RPMI8226 (cell line): Measurements from ENCODE around the gene AKAP13.
A peak's percentile ranks its signal among the peaks of the same experiment; 100 is the strongest.
"Not testable (repeated sequence)": the region's sequence is repeated elsewhere in the genome, so short reads cannot be mapped to it uniquely, and the experiment has no call there.

Experiments used
- DNase-seq: peaks from one replicate; pipeline ENCODE4 v3.0.0-alpha.2; 2015

AKAP13 gene

DNA sequence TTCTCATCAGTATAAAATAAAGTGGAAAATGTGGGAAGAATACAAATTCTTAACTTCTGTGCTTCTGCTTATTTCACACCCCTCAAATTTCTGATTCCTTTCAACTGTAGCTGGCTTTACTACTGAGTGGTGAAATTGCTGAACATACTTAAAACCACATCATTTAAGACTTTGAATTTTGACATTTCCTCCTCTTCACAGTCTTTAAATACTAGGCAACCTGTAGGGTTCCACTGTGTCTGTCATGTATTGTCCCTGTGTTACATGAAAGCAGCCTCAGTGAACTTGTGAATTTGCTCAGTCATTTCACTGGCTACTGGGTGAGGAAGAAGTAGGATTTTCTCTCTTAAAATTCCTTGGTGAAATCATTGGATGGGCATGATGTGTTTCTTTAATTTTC lies 101.1 kb downstream of the AKAP13 start:
- DNase-seq, result not testable (repeated sequence)

DNA sequence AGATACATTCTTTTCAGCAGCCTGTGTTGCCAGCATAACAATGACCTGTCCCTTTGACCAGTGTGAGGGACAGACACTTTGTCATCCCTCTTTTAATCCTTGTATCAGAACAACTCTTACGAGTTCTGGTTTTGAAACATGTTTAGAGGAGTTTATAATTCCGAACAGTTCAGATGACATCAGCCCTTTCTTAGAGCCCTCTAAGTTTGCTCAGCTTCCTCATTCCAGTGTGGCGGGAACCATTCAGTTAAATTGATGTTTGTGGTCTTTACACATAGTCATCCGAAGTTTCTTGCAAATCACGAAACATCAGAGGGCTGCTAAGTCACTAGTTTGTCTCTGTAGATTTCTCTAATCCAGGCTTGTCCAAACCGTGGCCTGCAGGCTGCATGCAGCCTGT lies 102.5 kb downstream of the AKAP13 start:
- no peak for DNase-seq

DNA sequence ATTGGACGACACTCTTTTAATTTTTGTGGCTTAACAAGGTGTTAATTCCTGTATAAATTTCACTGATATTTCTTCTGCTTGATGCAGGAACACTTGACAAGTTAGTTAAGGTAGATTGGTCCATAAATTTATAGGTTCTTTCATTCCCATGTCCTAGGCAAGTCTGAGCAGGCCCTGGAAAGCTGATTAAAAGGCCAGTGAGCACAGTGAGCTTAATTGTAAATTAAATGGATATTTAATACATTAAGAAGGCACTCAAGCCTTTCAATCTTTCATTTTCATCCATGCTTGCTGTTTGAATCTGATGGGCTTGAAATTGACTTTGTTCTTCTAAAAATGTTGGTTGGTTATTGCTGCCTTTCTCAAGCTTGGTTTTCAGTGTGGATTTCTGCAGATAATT lies 103.6 kb downstream of the AKAP13 start:
- DNase-seq, result not testable (repeated sequence)

DNA sequence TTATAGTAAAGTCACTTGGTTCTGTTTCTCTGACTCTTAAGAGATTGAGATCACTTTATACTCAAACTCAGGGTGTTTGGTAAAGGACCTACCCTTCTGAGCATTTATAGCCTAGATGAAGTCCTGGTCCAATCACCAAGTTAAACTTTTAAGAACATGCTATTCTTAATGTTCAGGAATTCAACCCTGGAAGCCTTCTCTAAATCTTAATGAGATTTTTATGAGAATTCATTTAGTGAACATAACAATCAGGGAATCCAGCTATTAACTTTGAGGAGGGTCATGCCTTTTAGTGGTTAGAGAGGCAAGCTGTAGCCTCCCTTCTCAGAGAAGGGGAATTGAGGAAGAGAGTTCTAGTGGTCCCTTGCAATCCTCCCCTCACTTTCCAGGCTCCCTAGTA lies 104.5 kb downstream of the AKAP13 start:
- DNase-seq, result not testable (repeated sequence)

DNA sequence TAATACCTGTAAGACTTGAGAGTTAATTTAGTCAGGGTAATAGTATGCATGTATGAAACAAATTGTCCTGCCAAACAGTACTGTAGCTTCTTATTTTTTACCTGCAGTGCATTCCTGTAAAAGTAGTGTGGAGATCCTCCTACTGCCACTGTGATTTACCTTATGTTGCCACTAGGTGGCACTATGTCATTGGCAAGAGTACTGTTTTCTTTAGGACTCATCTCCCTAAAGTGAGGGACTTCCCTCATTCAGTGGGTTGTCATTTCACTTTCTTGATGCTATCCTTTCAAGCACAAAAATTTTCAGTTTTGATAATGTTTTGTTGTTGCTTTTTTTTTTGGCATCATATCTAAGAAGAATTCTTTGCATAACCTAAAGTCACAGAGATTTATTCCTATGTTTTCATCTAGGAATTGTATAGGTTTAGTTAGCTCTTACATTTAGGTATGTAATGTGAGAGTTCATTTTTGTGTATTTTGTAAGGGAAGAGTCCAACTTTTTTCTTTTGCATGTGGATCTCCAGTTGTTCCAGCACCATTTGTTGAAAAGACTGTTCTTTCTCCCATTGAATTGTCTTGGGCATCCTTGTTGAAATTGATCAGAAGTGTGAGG lies 105.7 kb downstream of the AKAP13 start:
- DNase-seq, result peak; percentile 75

DNA sequence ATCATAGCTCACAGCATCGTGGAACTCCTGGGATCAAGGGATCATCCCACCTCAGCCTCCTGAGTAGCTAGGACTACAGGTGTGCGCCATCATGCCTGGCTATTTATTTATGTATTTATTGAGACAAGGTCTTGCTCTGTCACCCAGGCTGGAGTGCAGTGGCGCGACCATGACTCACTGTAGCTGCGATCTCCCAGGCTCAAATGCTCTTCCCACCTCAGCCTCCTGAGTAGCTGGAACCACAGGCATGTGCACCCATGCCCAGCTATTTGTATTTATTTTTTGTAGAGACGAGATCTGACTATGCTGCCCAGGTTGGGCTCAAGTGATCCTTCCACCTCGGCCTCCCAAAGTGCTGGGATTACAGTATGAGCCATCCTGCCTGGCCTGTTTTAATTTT lies 107.4 kb downstream of the AKAP13 start:
- DNase-seq, result not testable (repeated sequence)

DNA sequence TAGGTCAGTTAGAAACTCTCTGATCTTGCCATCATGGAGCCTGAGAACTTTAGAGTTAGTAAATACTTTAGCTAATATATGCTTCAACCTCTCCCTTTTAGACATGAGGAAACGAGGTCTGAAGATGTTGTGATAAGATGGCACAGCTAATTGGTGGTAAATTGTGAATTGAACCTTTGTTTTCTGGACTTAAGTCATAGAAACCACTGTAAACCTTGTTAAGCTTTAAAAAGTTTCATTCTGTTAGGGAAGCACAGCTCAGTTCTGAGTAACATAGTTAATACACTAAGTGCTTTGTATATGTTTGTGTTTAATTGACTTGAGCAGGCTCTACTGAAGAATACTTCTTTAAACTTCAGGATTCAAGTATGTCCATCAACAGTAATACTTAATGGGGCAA lies 108.6 kb downstream of the AKAP13 start:
- DNase-seq, result no peak

DNA sequence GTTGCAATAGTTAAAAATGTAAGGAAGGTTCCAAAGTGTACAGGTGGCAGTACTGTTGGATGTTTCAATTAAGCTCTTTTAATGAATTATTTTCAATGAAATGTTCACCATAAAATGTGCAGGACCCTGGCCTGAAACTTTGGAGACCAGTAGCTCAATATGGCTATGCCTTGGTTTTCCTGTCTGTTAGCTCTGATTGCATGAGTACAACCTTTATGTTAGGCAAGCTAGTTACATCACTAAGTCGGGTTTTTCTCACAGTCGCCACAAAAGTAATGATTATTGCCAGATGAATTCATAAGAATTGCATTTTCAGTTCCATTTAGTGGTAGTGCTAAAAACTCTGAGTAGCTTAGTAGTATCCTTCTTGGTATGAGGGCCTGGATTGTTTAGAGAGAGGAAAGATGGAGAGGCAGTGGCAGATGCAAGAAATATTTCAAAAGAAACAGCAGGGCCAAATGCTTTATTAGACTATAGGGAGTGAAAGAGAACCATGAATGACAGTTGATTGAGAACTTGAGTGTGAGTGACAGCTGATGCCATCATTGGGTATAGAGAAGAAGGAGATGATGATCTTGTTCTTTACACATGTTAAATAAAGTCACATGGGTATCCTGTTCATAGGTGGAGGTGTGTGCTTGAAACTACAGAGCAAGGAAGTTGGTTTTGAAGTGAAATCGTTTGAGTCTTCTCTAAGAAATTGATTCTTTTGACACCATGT lies 109.5 kb downstream of the AKAP13 start:
- no peak for DNase-seq

DNA sequence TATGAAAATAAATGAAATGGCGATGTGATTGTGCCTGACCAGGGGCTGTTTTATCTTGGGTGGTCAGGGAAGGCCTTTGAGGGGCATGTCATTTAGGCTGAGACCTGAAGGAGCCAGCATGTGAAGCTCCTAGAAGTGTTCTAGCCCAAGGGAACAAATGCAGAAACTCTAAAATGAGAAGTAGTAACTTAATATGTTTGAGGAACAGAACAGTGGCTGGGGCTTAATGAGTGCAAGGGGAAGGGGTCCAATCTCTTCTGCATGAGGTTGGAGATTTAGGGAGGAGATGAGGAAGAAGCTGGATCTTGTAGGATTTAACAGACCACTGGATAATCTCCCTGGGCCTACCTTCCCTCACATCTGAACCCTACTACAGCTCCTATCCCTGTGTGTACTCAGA lies 110.5 kb downstream of the AKAP13 start:
- DNase-seq, result no peak

DNA sequence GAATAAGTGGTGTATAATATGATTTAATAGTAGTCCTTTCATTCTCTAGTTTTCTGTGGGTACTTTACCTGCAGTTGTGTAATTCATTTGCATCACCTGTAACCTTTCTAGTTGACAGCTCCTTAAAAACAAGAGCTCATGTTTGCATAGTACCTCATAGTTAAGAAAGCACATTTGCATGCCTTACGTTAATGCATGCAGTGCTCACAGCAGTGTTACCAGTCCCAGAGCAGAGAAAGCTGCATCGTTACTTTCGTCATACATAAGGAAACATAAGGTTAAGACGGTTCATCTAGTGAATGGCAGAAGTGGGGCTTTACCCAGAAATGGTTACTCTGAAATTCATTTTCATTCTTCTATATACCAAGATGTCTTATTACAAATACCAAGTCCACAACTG lies 111.3 kb downstream of the AKAP13 start:
- no peak for DNase-seq

DNA sequence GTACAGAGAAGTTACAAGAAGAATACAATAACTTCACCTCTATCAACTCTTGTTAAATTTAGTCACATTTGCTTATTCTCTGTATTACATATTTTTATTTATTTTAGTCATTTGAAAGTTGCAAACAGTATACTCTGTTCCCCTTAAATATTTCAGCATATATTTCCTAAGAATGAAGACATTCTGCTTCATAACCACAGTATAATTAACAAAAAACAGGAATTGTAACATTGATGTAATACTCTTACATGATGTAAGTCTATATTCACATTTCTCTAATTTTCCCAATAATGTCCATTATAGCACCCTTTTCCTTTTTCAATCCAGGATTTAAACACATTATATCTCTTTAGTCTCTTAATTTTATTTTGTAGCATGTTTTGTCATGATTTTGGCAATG lies 112.0 kb downstream of the AKAP13 start:
- no peak for DNase-seq

DNA sequence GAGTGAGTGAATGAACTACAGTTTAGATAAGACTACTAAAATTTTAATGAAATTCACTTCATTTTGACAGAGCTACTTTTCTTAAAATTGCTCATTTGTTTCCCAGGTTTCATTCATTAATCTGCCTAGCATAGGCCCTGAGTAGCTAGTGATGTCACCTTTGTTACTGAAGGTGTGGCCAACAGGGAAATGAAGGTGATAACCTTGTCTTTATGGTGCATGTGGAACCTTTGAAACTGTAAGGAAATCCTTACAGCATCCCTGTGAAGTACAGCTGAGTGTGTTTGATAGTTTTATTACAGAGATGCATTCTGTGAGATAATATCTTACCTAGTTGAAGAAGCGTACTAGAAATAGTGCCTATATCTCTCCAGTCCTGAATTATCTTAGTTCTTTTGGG lies 112.9 kb downstream of the AKAP13 start:
- no peak for DNase-seq

DNA sequence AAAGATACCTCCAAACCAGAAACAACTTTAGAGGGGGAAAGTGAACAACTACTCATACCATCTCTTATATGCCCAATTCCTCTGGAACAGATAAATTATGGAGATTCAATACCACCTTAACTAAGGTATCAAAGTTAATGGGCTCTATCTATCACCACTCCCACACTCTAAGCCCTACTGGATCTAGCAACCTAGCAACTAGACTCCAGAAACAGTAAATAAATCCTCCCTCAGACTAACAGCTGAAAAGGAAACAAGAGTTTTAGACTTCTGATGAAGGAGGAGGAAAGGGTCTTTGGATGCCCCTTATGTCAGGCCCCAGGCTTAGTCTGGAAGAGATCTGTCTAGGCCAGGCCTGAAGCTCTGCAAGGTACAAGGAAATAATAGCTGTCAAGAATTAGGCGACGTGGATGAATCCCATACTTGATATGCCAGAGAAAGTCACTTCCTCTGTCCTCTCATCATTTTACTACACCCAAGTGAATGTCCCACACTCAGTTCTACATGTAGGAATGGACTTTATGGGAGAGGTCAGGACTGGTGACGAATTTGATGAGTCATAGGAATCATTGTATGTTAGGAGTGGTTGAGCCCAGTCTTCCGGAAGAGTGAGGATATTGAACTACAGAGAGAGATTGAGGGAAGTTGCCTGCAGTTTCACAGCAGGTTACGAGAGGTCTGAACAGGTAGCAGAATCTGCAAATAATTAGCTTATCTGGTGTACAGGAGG lies 113.8 kb downstream of the AKAP13 start:
- no peak for DNase-seq

DNA sequence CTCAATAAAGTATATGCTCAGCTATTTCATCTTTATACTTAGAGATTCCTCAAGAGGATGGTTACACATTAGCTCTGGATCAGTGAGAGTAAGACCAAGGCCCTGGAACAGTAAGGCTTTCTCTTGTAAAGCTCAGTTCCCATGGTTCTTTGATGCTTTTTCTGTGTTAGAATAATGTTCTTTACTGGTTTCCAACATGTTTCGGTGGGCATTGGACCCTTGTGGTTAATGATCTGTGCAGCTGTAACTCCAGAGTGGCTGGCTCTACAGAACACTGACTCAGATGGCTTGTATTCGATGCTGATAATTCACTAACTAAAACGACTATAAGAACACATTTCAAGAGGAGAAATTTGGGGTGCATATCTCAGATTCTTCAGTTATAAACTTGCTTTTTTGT lies 114.7 kb downstream of the AKAP13 start:
- DNase-seq, result no peak

DNA sequence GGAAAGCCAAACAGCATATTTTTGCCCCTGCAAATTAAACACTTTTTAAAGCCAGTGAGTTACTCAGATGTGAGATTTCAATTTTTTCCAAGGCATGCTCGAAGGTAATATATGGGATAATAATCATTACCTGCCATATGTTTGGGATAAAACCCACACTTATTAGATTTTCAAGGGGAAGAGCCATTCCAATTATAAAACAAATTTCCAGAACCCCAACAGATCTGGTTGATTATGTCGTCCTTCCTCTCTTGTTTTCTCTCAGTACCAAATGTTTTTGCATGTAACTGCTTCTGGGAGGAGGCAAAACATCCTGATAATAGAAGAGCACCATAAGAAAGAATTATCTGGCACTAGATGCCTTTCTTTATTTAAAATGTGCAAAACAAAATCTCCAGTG lies 115.1 kb downstream of the AKAP13 start:
- no peak for DNase-seq

DNA sequence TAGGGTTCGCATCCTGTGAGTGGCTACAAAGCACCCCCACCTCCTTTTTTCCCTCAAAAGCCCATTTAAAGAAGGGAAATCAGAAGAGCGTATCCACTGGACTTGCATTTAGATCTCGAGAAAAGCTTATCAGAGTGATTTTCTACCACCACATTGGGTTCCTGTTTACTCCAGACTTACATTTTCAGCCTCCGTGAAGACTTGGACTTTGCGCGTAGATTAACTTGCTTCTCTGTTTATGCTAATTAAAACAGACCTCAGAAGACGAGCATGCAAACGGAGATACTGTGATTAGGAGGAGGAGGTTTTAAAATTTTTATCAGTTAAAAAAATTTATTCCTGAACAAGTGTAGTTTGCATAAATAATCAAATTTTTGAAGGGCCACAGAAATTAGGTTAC lies 115.7 kb downstream of the AKAP13 start:
- no peak for DNase-seq

DNA sequence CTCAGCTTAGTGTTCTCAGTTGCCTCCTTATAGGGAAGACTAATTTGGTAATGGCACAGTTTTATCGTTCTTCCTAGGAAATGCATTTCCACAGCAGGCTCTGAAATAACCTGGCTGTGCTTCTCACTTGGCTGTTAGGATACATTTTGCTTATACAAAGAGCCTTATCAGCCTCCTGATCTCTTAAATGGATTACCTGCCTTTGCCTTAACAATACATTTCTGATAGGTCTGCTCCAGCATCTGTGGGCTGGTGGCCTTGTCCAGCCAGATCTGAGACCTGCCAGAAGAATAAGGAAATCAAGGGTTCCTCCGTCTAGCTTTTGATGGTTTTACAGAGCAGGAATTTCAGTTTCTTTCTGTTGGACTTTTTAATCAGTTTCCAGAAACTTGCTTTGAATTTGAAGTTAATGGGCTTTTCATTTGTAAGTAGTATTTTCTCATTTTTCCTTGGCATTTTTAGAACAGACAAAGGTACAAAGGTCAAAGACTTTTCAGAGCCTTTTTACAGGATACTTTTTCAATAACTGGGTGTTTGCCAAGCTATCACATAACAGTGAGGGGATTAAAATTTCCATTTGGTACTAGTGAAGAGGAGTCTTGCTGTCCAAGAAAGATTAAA lies 116.3 kb downstream of the AKAP13 start:
- no peak for DNase-seq

DNA sequence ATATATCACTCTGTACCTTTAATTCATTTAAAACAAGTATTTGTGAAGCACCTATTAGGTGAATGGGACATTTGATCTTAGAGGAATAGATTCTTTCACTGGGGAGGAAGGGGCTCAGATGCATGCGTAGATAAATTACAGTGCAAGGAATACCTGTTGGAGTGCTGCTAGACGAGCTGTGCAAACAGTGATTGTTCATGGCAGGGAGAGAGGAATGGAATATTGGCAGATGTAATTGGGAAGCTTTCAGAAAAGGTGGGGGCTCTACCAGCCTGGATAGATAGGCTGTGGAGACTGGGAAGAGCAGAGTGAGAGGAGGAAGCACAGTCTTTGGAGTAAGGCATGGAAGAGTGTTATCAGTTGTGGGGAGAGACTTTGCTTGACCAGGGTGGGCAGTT lies 116.8 kb downstream of the AKAP13 start:
- no peak for DNase-seq

DNA sequence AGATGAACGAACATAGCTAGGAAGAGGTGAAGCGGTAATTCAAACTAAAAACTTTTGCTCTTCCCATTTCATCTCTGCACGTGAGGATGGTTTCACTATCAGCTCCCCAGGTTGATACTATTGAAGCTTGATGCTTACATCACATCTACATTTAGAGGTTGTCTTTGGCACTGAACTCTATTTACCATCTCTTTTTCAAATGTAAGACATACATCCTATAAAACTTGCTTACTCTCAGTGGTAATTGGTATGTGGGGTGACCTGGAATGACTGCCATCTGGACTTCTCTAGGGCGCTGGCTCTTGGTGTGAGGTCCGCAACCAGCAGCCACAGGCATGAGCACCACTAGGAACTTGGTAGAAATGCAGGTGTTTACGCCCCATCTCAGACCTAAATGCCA lies 118.1 kb downstream of the AKAP13 start:
- DNase-seq, result no peak

DNA sequence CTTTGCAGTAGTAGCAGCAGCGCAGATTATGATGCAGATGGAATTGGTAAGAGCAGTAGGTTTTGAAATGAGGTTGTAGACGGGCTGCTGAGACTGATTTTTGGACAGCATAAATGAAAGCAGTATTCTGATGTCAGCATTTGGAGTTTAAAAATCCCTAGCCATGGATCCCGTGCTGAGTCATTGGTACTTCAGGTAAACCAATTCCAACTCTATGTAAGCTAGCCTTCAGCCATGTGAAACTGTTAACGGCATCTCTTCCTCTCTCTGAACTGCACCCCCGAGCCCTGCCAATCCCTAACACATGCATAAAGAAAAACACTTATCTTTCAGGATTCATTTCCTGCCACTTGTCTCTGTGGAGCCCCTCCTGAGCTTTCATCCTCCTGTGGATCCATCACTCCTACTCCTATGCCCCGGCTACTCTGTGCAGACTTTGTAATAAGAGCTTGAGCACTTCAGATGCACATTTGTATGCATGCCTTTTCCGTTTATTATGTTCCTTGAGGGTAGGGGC lies 119.0 kb downstream of the AKAP13 start:
- DNase-seq, result no peak

DNA sequence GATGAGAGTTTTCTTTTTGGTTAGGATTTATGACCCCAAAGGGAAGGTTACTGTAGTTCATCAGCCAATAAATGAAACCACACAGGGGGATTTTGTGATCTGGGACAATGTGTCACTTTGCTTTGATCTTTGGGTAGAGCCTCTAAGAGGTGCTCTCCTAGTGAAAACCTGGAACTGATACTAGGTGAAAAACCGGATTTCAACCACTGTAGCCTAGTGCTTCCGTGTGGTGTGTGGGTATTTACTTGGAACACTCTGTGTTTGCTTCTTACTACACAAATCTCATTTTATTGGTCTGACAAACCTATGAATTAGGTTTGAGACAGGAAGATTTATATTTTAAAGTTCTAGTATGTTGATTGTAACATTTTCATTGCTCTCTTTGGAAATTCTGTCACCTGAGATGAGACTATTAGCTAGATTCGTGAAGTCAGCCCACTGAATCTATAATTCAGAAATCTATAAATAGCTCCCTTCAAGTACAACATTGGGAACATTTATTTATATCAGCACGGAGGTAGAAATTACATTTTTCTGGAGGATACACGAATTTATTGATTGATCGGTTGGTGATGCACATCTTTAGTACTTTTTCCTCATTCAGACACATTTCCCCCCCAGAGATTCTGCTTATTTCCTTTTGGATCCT lies 119.8 kb downstream of the AKAP13 start:
- no peak for DNase-seq

DNA sequence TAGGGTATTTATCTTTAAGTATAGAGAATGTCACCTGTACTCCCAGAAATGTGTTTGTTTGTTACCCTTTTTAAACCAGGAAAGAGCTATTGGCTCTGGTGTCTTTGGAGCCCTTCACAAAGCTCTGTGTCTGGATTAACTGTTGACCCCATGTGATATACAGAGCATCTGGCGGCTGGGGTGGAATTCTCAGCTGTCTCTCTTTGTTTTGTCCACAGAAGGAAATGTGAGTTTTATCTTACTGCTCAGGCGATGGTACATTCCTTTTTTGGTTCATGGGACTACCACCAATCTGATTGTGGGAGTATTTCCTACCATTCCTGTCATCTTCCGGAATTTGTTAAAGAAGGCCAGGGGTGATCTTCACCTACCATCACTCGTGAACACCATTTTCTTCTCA lies 120.3 kb downstream of the AKAP13 start:
- DNase-seq, result no peak

DNA sequence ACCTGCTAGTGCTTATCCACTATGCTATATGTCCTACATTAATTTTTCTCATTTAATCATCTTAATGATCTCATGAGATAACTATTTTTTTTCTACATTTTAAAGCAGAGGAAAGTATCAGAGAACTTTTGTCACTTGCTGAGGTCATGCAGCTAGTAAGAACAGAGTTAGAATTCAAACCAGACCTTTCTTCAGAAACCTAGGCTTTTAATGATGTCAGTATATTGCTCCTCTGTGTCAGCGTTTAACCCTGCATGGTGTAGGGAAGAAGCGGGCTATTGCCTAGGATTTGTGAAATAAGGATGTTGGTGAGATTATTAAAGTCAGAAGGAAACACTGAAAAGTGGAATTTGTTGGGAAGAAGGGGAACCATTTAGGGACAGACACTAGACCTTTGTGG lies 121.2 kb downstream of the AKAP13 start:
- no peak for DNase-seq
